Astrocyte (in vitro differentiated cells and primary cell): ENCODE results near the gene ZNF608.

ENCODE experiments used
- EZH2 ChIP-seq: IDR thresholded peaks from 2 replicates; pipeline ENCODE4 v1.6.1; 2012; ENCODE audit warnings: mild to moderate bottlenecking, low read length, inconsistent platforms; ENCODE audit not compliant: insufficient read depth
- TF ChIP-seq, protein P1 (sequence below): IDR thresholded peaks from 2 replicates; pipeline ENCODE4 v1.5.1; 2011; ENCODE audit warnings: low read depth, mild to moderate bottlenecking, inconsistent platforms, low read length, moderate library complexity; ENCODE audit not compliant: insufficient read depth

DNA sequence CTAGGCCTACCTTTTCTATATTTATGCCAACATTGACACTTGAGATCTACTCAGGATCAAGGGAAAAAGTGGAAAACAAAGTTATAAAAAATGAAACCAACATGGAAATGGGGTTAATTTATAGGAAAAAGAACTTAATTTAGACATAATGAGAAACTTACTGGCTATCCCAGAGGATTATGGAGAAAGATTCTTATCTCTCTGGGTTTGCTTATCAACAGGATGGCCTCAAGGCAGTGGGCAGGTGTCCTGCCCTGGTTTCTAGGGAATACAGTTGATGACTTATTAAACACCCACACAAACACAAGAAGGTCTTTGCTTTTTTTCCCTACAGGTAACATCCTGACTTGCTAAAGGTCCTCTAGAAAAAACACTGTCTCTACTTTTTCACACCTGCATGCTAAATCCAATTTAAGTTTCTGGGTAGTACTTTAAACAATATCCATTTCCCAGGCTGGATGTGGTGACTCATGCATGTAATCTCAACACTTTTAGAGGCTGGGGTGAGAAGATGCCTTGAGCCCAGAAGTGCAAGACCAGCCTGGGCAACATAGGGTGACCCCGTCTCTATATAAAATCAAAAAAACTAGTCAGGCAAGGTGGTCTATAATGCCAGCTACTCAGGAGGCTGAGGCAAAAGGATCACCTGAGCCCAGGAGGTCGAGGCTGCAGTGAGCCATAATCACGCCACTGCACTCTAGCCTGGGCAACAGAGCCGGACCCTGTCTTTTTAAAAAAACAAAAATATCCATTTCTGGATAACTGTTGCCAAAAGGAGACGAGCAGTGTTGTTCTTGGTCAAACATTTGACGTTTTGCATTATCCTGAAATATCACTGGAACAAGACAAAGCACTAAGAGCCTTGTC, 6.6 kb upstream of the ZNF608 start:
- TF ChIP-seq, protein P1, sequence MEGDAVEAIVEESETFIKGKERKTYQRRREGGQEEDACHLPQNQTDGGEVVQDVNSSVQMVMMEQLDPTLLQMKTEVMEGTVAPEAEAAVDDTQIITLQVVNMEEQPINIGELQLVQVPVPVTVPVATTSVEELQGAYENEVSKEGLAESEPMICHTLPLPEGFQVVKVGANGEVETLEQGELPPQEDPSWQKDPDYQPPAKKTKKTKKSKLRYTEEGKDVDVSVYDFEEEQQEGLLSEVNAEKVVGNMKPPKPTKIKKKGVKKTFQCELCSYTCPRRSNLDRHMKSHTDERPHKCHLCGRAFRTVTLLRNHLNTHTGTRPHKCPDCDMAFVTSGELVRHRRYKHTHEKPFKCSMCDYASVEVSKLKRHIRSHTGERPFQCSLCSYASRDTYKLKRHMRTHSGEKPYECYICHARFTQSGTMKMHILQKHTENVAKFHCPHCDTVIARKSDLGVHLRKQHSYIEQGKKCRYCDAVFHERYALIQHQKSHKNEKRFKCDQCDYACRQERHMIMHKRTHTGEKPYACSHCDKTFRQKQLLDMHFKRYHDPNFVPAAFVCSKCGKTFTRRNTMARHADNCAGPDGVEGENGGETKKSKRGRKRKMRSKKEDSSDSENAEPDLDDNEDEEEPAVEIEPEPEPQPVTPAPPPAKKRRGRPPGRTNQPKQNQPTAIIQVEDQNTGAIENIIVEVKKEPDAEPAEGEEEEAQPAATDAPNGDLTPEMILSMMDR = no peak
- TF ChIP-seq EZH2 = no peak
